Cerebellar nuclear complex (tissue), 1 donor: ENCODE data around the gene MX2.
"Not testable (repeated sequence)": the region's sequence is repeated elsewhere in the genome, so short reads cannot be mapped to it uniquely, and the experiment has no call there.

ENCODE experiments used
- DNase-seq, 2 experiments: peaks; one replicate each; lab custom pipeline; 2025; lab: John Stamatoyannopoulos, UW

The MX2 gene, protein sequence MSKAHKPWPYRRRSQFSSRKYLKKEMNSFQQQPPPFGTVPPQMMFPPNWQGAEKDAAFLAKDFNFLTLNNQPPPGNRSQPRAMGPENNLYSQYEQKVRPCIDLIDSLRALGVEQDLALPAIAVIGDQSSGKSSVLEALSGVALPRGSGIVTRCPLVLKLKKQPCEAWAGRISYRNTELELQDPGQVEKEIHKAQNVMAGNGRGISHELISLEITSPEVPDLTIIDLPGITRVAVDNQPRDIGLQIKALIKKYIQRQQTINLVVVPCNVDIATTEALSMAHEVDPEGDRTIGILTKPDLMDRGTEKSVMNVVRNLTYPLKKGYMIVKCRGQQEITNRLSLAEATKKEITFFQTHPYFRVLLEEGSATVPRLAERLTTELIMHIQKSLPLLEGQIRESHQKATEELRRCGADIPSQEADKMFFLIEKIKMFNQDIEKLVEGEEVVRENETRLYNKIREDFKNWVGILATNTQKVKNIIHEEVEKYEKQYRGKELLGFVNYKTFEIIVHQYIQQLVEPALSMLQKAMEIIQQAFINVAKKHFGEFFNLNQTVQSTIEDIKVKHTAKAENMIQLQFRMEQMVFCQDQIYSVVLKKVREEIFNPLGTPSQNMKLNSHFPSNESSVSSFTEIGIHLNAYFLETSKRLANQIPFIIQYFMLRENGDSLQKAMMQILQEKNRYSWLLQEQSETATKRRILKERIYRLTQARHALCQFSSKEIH

DNA sequence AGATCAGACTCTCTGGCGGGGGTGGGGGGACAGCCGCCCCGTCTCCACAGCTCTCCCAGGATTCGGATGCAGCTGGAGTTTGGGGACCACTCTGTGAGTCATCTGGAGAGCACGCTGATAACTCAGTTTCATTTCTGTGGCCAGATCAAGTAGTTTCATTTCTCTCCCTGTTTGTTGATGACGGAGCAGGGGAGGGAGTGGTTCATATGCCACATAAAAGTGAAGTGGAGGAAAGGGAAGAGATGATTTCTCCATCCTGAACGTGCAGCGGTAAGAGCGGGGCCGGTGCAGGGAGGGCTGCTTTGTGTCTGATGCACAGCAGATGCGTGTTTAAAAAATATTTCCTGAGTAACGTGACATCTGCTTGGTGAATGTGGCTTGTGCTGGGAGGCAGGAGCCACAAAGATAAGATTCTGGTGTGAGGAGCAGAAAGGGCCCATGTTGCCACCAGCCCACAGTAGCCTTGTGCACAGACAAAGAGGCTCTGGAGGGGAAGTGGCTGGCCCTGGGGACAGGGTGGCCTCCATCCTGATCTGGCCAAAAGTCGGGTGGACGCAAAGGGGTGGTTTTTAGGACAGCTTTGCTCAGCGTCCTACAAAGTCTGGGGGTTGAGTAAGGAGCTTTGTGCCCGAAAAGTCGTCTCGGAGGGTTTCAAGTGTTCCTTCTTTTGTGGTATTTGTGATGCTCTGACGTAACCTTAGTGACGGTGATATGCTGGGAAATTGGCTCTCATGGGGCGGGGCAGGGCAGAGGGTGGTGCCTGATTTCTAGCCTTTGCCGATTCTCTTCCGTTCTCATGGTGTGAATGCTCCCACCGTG is at the start of gene MX2:
MX2 (plus strand) TSS at position 242 of the 819 bp plus-strand sequence. CDS start 14,880 bp downstream, outside the sequence.
- no peak for DNase-seq

GRCh38 chr21:41313285-41314164 is 48.3 kb upstream of the MX2 start:
- not testable (repeated sequence) for DNase-seq

GRCh38 chr21:41315726-41316125 is 46.1 kb upstream of the MX2 start:
- DNase-seq, result no peak

GRCh38 chr21:41316200-41317062 is 45.4 kb upstream of the MX2 start, which contains the start of gene FAM3B:
Gene FAM3B, plus strand, starts transcription at chr21:41316801. Its CDS starts 79 bp downstream, at chr21:41316880.
- DNase-seq, result no peak

- DNase-seq, result no peak
Measured at GRCh38 chr21:41317063-41317392, 44.8 kb upstream of the MX2 start.

DNA sequence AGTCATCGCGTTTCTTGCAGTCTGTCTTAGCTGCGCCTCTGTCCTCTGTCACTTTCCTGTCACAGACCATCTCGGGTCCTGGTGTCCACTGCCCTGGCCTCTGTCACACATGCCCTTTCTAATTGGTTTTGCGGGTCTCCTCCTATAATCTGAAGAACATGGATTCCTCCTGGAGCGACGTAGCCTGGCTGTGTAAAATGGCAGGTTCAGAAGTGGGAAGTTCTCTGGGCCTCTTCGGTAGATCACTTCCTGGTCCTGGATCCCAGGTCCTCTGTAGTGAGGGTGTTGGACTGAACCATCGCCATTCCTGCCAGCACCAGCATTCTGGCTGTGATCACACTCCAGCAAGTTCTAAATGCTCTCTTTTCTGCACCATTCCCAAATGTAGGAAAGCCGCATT is 44.4 kb upstream of the MX2 start:
- DNase-seq, result no peak

DNA sequence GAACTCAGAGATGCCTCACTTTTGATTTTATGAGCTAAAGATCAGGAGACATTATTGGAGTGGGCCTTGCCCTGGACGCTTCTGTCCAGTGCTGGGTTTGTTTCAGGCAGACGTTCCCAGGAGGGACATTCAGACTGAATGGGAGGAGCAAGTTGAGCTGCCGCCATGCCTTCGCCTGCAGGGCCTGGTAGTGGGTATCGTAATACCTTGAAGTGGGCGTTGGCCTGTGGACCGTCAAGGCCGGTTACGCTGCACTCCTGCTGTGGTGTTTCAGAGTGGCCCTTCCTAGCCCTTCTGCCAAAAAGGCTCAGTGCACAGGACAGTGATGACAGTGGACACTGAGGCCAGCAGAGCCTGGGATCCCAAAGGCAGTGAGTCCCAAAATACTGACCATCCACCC is 43.6 kb upstream of the MX2 start:
- DNase-seq, result no peak

DNA sequence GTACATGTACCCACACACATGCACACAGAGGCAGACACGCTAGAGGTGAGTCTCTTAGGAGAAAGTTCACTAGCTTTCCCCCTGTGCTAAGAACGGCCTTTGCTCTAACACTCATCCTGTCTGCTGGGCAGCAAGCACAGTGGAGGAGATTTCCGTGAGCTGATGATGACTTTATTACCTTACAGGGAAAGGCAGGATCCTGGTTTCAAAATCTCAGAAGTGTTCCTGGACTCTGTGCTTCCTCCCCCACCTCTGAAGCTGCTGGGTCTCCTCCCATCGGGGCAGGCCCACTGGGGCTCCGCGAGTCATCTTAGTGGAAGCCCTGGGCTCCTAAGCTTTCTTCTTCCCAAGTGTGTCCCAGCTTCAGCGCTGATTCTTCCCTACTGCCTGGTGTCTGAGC is 42.6 kb upstream of the MX2 start:
- DNase-seq, result no peak

DNA sequence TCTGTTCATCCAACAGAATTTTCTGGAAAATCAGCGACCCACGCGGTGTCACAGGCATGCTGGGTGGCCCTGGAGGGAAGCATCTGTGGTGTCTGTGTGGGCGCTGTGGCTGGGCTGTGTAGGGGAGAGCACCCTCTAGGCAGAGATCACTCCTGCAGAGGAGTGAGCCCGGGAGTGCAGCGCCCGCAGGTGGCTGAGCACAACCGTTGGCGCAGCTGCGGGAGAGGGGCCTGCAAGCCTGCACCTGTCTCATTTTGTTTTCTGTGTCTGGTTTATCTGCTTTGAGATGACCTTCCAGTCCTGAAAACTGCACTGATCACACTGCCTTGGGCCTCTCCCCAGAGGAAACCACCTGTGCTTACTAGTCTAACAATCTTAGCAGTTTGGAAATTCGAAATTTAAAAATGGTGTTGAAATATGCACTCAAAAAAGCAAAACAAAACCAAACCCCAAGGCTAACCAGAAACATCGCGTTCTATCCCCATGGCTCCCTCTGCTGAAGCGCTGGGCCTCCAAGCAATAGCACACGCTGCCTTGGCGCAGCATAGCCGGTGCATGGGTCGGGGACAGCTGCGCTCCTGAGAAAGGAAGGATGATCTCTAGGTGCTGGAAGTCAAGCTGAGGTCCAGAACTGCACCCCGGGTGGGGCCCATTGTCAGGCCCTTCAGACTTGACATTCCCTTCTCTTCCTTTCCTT is 40.5 kb upstream of the MX2 start:
- DNase-seq, result no peak

- no peak for DNase-seq
Measured at GRCh38 chr21:41321908-41322495, 39.8 kb upstream of the MX2 start.

GRCh38 chr21:41322496-41323382 is 39.1 kb upstream of the MX2 start:
- no peak for DNase-seq

- DNase-seq, result no peak
Measured at GRCh38 chr21:41325138-41325912, 36.5 kb upstream of the MX2 start.

DNA sequence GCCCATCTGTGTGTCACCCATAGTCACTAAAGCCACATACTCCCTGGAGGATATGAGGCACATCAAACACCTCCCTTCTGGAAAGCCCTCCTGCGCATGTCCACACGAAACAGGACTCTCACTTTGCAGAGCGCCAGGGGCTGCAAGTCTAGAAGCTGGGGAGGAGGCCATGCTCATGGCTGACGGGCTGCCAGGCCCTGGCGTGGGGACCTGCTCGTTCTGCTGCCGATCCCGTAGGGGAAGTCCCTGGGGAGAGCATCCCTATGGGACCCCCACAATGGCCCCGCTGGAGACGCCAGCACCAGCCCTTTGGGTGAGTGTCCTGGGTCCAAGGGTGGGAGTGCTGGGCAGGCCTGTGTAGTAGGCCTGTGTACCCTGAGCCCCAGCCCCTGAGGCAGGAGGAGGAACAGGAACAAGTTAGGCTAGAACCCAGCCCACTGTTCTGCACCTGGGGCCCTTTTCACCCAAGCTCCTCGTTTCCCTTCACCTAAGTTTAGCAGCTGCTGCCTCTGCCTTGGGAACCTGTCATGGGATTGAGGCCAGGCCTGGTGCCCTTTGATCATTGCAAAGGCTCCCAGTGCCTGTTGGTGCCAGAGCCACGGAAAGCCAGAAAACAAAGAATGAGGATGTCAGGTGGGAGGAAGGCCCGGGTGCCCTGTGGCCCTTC is 35.3 kb upstream of the MX2 start:
- DNase-seq, result no peak

DNA sequence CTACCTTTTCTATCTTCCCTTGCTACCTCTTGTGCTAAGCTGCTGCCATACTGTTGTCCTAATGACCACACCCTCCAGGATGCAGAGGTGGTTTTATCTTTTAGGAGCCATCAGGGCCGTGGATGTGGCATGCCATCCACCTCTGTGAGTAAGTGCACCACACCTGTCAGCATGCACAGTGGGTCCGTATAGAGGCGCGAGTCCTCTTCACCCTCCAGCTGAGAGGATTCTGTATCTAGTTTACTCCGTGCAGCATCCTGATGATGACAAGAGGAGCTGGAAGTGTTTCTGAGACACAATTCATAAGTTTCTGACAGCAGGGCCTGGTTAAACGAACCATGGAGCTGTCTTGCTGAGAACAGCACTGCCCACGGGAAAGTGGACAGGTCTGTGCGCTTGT is 34.1 kb upstream of the MX2 start:
- DNase-seq, result no peak

- no peak for DNase-seq
Measured at GRCh38 chr21:41328660-41329607, 32.9 kb upstream of the MX2 start.

DNA sequence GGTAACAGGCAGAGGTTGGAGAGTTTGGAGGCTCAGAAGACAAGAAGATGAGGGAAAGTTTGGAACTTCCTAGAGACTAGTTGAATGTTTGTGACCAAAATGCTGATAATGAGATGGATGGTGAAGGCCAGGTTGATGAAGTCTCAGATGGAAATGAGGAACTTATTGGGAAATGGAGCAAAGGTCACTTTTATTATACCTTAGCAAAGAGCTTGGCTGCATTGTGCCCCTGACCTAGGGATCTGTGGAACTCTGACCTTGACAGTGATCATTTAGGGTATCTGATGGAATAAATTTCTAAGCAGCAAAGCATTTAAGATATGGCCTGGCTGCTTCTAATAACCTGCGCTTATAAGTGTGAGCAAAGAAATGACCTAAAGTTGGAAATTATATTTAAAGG is 28.1 kb upstream of the MX2 start:
- no peak for DNase-seq
